Loucy (cell line): ENCODE data around the gene FAM168A.

Experiments used
- EZH2phosphoT487 ChIP-seq: fragments of 200-600 bp; IDR thresholded peaks from 2 replicates; pipeline ENCODE4 v1.6.1; 2018; ENCODE audit warnings: antibody characterized with exemption, mild to moderate bottlenecking, moderate library complexity, borderline replicate concordance
- TF ChIP-seq, protein P1 (sequence below): fragments of 200-600 bp; sonication (generic); conservative IDR thresholded peaks from 2 replicates; pipeline ENCODE4 v1.5.1; 2014; ENCODE audit warnings: mild to moderate bottlenecking, antibody characterized with exemption, low read length

- TF ChIP-seq, protein P1, sequence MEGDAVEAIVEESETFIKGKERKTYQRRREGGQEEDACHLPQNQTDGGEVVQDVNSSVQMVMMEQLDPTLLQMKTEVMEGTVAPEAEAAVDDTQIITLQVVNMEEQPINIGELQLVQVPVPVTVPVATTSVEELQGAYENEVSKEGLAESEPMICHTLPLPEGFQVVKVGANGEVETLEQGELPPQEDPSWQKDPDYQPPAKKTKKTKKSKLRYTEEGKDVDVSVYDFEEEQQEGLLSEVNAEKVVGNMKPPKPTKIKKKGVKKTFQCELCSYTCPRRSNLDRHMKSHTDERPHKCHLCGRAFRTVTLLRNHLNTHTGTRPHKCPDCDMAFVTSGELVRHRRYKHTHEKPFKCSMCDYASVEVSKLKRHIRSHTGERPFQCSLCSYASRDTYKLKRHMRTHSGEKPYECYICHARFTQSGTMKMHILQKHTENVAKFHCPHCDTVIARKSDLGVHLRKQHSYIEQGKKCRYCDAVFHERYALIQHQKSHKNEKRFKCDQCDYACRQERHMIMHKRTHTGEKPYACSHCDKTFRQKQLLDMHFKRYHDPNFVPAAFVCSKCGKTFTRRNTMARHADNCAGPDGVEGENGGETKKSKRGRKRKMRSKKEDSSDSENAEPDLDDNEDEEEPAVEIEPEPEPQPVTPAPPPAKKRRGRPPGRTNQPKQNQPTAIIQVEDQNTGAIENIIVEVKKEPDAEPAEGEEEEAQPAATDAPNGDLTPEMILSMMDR = no peak
- no peak for TF ChIP-seq EZH2phosphoT487
Observed at GRCh38 chr11:73401217-73401923, 196.5 kb downstream of the FAM168A start.
